Measurements from ENCODE around the gene MTCL1.

The MTCL1 gene

GRCh38 chr18:8847900-8848299, 142.5 kb downstream of the MTCL1 start:
- H3K27me3 Mint-ChIP-seq: no peaks in the 10 kb centered on the region
- H3K36me3 Mint-ChIP-seq (ENCODE audit: low read depth): no peaks in the 10 kb centered on the region
- no peak for DNase-seq

GRCh38 chr18:8848541-8848940, 143.2 kb downstream of the MTCL1 start:
- H3K36me3 Mint-ChIP-seq (ENCODE audit: low read depth): no peaks in the 10 kb centered on the region
- H3K4me1 Mint-ChIP-seq (ENCODE audit: low read depth): no peaks in the 10 kb centered on the region
- no peak overlapping the region for H3K27ac Mint-ChIP-seq
- H3K27me3 Mint-ChIP-seq: no peaks in the 10 kb centered on the region
- no peak for DNase-seq
- no peak overlapping the region for H3K4me3 Mint-ChIP-seq
- H3K9me3 Mint-ChIP-seq: peaks cover 2% of the 10 kb centered on the region

More at GRCh38 chr18:8847900-8848299, 142.5 kb downstream of the MTCL1 start:
- Mint-ChIP-seq H3K27ac (no peak overlapping the region), H3K4me3 (no peak overlapping the region), H3K9me3 (peaks cover 2% of the 10 kb centered on the region), H3K4me1 (ENCODE audit: low read depth) (no peaks in the 10 kb centered on the region)

DNA sequence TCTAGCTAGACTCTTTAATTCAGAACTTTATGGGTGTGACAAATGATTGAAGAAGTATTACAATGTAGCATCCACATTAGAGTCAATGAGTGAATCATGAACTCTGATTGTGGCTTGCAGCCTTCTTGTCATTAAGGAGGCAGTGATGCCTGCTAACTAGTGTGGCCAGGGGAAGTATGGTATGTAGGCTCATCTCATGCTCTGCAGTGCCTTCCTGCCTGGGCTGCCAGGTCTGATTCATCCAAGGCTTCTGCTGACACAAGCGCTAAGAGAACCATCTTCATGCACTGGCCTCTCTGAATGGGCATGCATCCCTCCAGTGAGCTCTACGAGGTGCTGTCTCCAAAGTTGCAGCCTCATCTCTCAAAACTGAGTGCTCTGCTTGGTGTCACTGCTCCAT, 144.3 kb downstream of the MTCL1 start:
- DNase-seq: no peak
- Mint-ChIP-seq H3K9me3 (peaks cover 2% of the 10 kb centered on the region), H3K4me3 (no peak overlapping the region), H3K27ac (no peak overlapping the region), H3K27me3 (peaks cover 4% of the 10 kb centered on the region), H3K4me1 (ENCODE audit: low read depth) (no peaks in the 10 kb centered on the region), H3K36me3 (ENCODE audit: low read depth) (no peaks in the 10 kb centered on the region)

DNA sequence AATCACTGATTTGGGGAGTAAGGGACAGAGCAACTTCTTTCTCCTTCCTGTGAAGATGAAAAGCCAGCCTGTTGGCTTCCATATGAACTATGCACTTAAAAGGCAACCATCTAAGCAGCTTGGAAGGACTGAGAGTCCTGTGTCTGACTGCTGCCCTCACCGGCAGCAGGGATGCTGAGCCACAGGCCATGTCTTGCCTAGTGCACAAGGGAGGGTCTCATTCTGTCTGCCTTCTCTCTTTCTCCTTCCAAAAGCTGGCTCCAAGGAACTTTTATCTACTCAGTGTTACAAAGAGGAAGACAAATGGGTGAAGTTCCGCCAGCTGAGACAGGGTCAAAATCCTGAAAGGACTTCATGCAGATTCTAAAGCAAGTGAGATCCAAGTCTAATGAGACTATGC, 146.3 kb downstream of the MTCL1 start:
- no peak overlapping the region for H3K4me3 Mint-ChIP-seq
- H3K36me3 Mint-ChIP-seq (ENCODE audit: low read depth): no peaks in the 10 kb centered on the region
- no peaks in the 10 kb centered on the region for H3K4me1 Mint-ChIP-seq (ENCODE audit: low read depth)
- DNase-seq: no peak
- H3K9me3 Mint-ChIP-seq: peaks cover 2% of the 10 kb centered on the region
- peaks cover 4% of the 10 kb centered on the region for H3K27me3 Mint-ChIP-seq
- no peak overlapping the region for H3K27ac Mint-ChIP-seq

DNA sequence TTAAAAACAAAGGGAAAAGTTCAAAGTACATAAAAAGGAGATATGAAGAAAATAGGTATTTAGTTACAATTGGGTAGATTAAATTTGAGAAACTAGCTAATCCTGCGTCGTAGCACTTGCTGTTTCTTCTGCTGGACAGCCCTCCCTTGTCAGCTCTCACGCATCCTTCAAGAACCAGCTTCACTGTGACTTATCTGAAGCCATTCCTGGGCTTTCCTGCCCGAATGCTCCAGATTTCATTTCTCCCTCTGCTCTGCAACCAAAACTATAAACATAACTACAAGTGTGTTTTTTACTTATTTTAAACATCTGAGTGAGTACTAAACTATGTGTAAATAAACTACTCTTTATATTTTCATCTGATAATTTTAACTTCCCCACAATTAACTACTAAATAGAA, 149.2 kb downstream of the MTCL1 start:
- no peak overlapping the region for H3K27ac Mint-ChIP-seq
- H3K27me3 Mint-ChIP-seq: peaks cover 4% of the 10 kb centered on the region

DNA sequence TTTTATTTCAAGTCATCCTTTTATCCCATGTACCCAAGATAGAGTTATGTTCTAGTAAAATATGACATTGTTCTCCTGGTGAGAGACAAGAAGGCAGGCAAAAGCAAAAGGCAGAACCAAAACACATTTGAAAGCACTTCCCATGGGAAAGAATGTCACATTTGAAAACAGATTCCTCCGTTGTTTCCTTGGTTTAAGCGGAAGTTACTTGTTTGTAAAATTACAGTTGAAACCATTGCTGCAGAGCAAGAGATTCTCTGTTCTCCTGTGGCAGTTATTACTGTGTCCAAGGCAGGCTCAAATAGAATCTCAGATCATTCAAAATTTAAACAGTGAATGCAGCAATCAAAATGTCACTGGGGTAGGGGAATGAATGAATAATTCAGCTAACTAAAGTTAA, 149.6 kb downstream of the MTCL1 start:
- Mint-ChIP-seq H3K27ac (no peak overlapping the region), H3K36me3 (ENCODE audit: low read depth) (no peaks in the 10 kb centered on the region), H3K27me3 (peaks cover 4% of the 10 kb centered on the region)

More for the DNA sequence above, 149.2 kb downstream of the MTCL1 start:
- no peak overlapping the region for H3K4me3 Mint-ChIP-seq
- no peaks in the 10 kb centered on the region for H3K4me1 Mint-ChIP-seq (ENCODE audit: low read depth)
- H3K36me3 Mint-ChIP-seq (ENCODE audit: low read depth): no peaks in the 10 kb centered on the region
- DNase-seq: no peak
- peaks cover 2% of the 10 kb centered on the region for H3K9me3 Mint-ChIP-seq

GRCh38 chr18:8856212-8856611, 150.9 kb downstream of the MTCL1 start:
- Mint-ChIP-seq H3K4me1 (ENCODE audit: low read depth) (no peaks in the 10 kb centered on the region), H3K27ac (no peak overlapping the region), H3K4me3 (no peak overlapping the region), H3K36me3 (ENCODE audit: low read depth) (no peaks in the 10 kb centered on the region), H3K9me3 (no peaks in the 10 kb centered on the region), H3K27me3 (peaks cover 4% of the 10 kb centered on the region)
- no peak for DNase-seq

More for the DNA sequence above, 149.6 kb downstream of the MTCL1 start:
- no peaks in the 10 kb centered on the region for H3K4me1 Mint-ChIP-seq (ENCODE audit: low read depth)
- no peak overlapping the region for H3K4me3 Mint-ChIP-seq
- H3K9me3 Mint-ChIP-seq: peaks cover 2% of the 10 kb centered on the region
- DNase-seq: no peak

GRCh38 chr18:8856769-8857393, 151.5 kb downstream of the MTCL1 start:
- DNase-seq: no peak
- no peaks in the 10 kb centered on the region for H3K9me3 Mint-ChIP-seq
- H3K4me3 Mint-ChIP-seq: no peak overlapping the region
- no peaks in the 10 kb centered on the region for H3K36me3 Mint-ChIP-seq (ENCODE audit: low read depth)
- no peak overlapping the region for H3K27ac Mint-ChIP-seq
- H3K27me3 Mint-ChIP-seq: peaks cover 4% of the 10 kb centered on the region
- no peaks in the 10 kb centered on the region for H3K4me1 Mint-ChIP-seq (ENCODE audit: low read depth)

GRCh38 chr18:8857806-8858205, 152.4 kb downstream of the MTCL1 start:
- Mint-ChIP-seq H3K36me3 (ENCODE audit: low read depth) (no peaks in the 10 kb centered on the region), H3K27ac (no peak overlapping the region)
- DNase-seq: no peak

DNA sequence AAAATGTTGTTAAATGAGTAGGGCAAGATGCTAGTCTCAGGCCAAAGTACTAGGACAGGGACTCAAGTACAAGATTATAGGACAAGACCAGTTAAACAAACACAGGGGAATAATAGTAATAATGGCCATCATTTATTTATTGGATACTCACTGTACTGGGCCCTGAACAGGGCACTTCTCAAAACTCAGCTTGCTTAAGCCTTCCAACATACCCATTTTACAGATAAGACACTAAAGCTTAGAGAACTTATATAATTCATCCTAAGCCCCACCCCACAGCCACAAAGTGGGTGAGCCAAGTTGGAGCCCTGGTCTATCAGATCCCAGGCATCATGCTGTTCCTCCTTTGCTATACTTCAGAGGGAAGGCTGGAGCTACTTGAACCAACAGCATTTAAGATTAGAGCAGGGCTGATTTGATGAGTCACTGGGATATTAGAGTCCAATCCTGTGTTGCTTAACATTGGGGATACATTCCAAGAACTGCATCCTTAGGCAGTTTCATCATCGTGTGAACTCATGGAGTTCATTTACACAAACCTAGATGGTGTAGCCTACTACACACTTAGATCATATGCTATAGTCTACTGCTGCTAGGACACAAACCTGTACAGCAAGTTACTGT, 153.6 kb downstream of the MTCL1 start:
- no peaks in the 10 kb centered on the region for H3K9me3 Mint-ChIP-seq
- DNase-seq: no peak
- H3K27ac Mint-ChIP-seq: no peak overlapping the region
- H3K4me3 Mint-ChIP-seq: no peak overlapping the region
- peaks cover 4% of the 10 kb centered on the region for H3K27me3 Mint-ChIP-seq
- H3K36me3 Mint-ChIP-seq (ENCODE audit: low read depth): no peaks in the 10 kb centered on the region
- H3K4me1 Mint-ChIP-seq (ENCODE audit: low read depth): no peaks in the 10 kb centered on the region

More at GRCh38 chr18:8857806-8858205, 152.4 kb downstream of the MTCL1 start:
- peaks cover 4% of the 10 kb centered on the region for H3K27me3 Mint-ChIP-seq
- no peaks in the 10 kb centered on the region for H3K9me3 Mint-ChIP-seq
- no peak overlapping the region for H3K4me3 Mint-ChIP-seq
- H3K4me1 Mint-ChIP-seq (ENCODE audit: low read depth): no peaks in the 10 kb centered on the region

GRCh38 chr18:8860845-8861642, 155.7 kb downstream of the MTCL1 start:
- H3K4me3 Mint-ChIP-seq: no peak overlapping the region
- no peaks in the 10 kb centered on the region for H3K36me3 Mint-ChIP-seq (ENCODE audit: low read depth)
- H3K27ac Mint-ChIP-seq: no peak overlapping the region
- H3K9me3 Mint-ChIP-seq: no peaks in the 10 kb centered on the region
- DNase-seq: no peak
- no peaks in the 10 kb centered on the region for H3K4me1 Mint-ChIP-seq (ENCODE audit: low read depth)
- no peaks in the 10 kb centered on the region for H3K27me3 Mint-ChIP-seq

GRCh38 chr18:8863427-8863826, 158.1 kb downstream of the MTCL1 start:
- H3K4me1 Mint-ChIP-seq (ENCODE audit: low read depth): no peaks in the 10 kb centered on the region
- H3K36me3 Mint-ChIP-seq (ENCODE audit: low read depth): no peaks in the 10 kb centered on the region
- H3K27me3 Mint-ChIP-seq: no peaks in the 10 kb centered on the region

GRCh38 chr18:8865934-8866333, 160.6 kb downstream of the MTCL1 start:
- Mint-ChIP-seq H3K9me3 (no peaks in the 10 kb centered on the region), H3K36me3 (ENCODE audit: low read depth) (no peaks in the 10 kb centered on the region), H3K4me3 (no peak overlapping the region), H3K27me3 (no peaks in the 10 kb centered on the region), H3K27ac (no peak overlapping the region), H3K4me1 (ENCODE audit: low read depth) (no peaks in the 10 kb centered on the region)
- no peak for DNase-seq

More at GRCh38 chr18:8863427-8863826, 158.1 kb downstream of the MTCL1 start:
- DNase-seq: no peak
- no peak overlapping the region for H3K4me3 Mint-ChIP-seq
- no peaks in the 10 kb centered on the region for H3K9me3 Mint-ChIP-seq
- H3K27ac Mint-ChIP-seq: no peak overlapping the region

DNA sequence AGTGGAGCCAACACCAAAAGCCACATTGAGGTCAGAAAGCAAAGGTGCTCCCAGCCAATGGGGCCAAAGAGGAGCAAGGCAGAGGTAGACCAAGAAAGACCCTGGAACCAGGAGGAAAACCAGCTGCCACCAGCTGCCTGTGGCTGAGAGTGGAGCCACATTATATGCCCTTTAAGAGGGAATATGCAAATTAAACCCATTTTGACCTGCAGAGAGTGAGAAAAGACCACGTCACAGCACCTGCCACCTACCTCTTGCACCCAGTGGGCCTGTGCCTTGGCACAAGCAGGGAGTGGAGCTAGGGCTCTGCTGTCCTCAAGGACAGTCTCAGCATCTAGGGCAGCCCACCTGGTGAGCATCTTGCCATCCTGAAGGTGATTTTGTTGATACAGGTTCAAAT, 161.3 kb downstream of the MTCL1 start:
- DNase-seq: no peak
- Mint-ChIP-seq H3K4me1 (ENCODE audit: low read depth) (no peaks in the 10 kb centered on the region), H3K9me3 (no peaks in the 10 kb centered on the region), H3K27ac (no peak overlapping the region), H3K36me3 (ENCODE audit: low read depth) (no peaks in the 10 kb centered on the region), H3K4me3 (no peak overlapping the region), H3K27me3 (no peaks in the 10 kb centered on the region)

- Mint-ChIP-seq H3K27ac (no peak overlapping the region), H3K4me3 (no peak overlapping the region), H3K4me1 (ENCODE audit: low read depth) (no peaks in the 10 kb centered on the region), H3K9me3 (no peaks in the 10 kb centered on the region), H3K27me3 (no peaks in the 10 kb centered on the region), H3K36me3 (ENCODE audit: low read depth) (no peaks in the 10 kb centered on the region)
- no peak for DNase-seq
Observed at GRCh38 chr18:8868276-8868675, 162.9 kb downstream of the MTCL1 start.
